SK-N-SH (cell line): ENCODE measurements around the gene MAPK9. TPM values are rescaled to one million over a fixed set of nuclear protein-coding genes. Genes with fewer than 3 reads are reported as not detected.
"Not testable (repeated sequence)": the region's sequence is repeated elsewhere in the genome, so short reads cannot be mapped to it uniquely, and the experiment has no call there.

ENCODE experiments used
- CTCF ChIA-PET: fragments of 300-600, 350-600 bp; formaldehyde crosslinking; extraction: SDS; loops from one replicate; lab custom pipeline; 2021; lab: Yijun Ruan, JAX
- POLR2A ChIA-PET: fragments of 350-600 bp; sonication (Branson Sonifier 250); formaldehyde crosslinking; extraction: SDS; loops from one replicate; lab custom pipeline; 2020; ENCODE audit warnings: antibody characterized with exemption, inconsistent platforms; lab: Yijun Ruan, JAX
- DNase-seq: peaks from one replicate; pipeline ENCODE4 v3.0.0; 2012
- H2AFZ ChIP-seq: fragments of 200-600 bp; sonication (generic); 2 replicates; pipeline ENCODE4 v1.8.1; 2016; ENCODE audit warnings: antibody characterized with exemption, mild to moderate bottlenecking, low read depth
- H3F3A ChIP-seq: fragments of 200-600 bp; sonication (generic); replicated peaks from 2 replicates; pipeline ENCODE3; 2016; ENCODE audit warnings: antibody characterized with exemption, mild to moderate bottlenecking; ENCODE audit not compliant: insufficient read depth
- H3K27ac ChIP-seq, 2 experiments: fragments of 200-500 bp in 1 of 2; fragments of 200-600 bp in 1 of 2; sonication (Bioruptor generic) in 1 of 2; sonication (generic), shearing (Covaris generic) in 1 of 2; 2 replicates each; pipeline versions ENCODE4 v1.5.1 to v1.6.1; 2014 to 2016; ENCODE audit warnings: low read depth in 2 of 2, inconsistent platforms in 1 of 2, low read length in 1 of 2, mild to moderate bottlenecking in 1 of 2, mixed read lengths in 1 of 2
- H3K27me3 ChIP-seq: fragments of 200-600 bp; sonication (generic), shearing (Covaris generic); 2 replicates; pipeline ENCODE4 v1.6.1; 2016; ENCODE audit warnings: mixed run types; ENCODE audit not compliant: insufficient read depth
- H3K36me3 ChIP-seq, 2 experiments: fragments of 200-500 bp in 1 of 2; fragments of 200-600 bp in 1 of 2; sonication (Bioruptor generic) in 1 of 2; sonication (generic) in 1 of 2; replicated peaks in 1 of 2; 2 replicates each; pipeline versions ENCODE3 to v1.5.1; 2014 to 2016; ENCODE audit warnings: low read length in 1 of 2, mild to moderate bottlenecking in 1 of 2; ENCODE audit not compliant: insufficient read depth in 2 of 2, control insufficient read depth in 1 of 2
- H3K4me1 ChIP-seq, 2 experiments: fragments of 200-500 bp in 1 of 2; fragments of 200-600 bp in 1 of 2; sonication (Bioruptor generic) in 1 of 2; sonication (generic), shearing (Covaris generic) in 1 of 2; 2 replicates each; pipeline versions ENCODE4 v1.5.1 to v1.6.1; 2014 to 2016; ENCODE audit warnings: low read depth in 1 of 2, low read length in 1 of 2, mixed run types in 1 of 2; ENCODE audit not compliant: insufficient read depth in 2 of 2, control insufficient read depth in 1 of 2
- H3K4me2 ChIP-seq: fragments of 200-600 bp; sonication (generic), shearing (Covaris generic); 2 replicates; pipeline ENCODE4 v1.6.1; 2017; ENCODE audit warnings: mixed run types
- H3K4me3 ChIP-seq, 2 experiments: fragments of 200-500 bp in 1 of 2; fragments of 200-600 bp in 1 of 2; sonication (Bioruptor generic) in 1 of 2; sonication (generic), shearing (Covaris generic) in 1 of 2; 2 replicates each; pipeline versions ENCODE4 v1.5.1 to v1.8.1; 2014 to 2016; ENCODE audit warnings: low read depth in 2 of 2, inconsistent platforms in 1 of 2, low read length in 1 of 2, mild to moderate bottlenecking in 1 of 2, mixed read lengths in 1 of 2, moderate library complexity in 1 of 2
- H3K79me2 ChIP-seq: fragments of 200-600 bp; sonication (generic); 2 replicates; pipeline ENCODE4 v1.8.1; 2017; ENCODE audit warnings: mild to moderate bottlenecking; ENCODE audit not compliant: insufficient read depth
- H3K9ac ChIP-seq: fragments of 200-600 bp; sonication (generic); 2 replicates; pipeline ENCODE4 v1.6.1; 2017; ENCODE audit warnings: mixed run types
- H3K9me2 ChIP-seq: fragments of 200-600 bp; sonication (generic); 2 replicates; pipeline ENCODE4 v1.6.1; 2017; ENCODE audit warnings: mixed run types
- H3K9me3 ChIP-seq: fragments of 200-600 bp; sonication (generic); 2 replicates; pipeline ENCODE4 v1.6.1; 2017; ENCODE audit warnings: mixed run types, mild to moderate bottlenecking, moderate library complexity
- H4K20me1 ChIP-seq: fragments of 200-600 bp; sonication (generic); 2 replicates; pipeline ENCODE4 v1.6.1; 2017; ENCODE audit warnings: mild to moderate bottlenecking, mixed run types; ENCODE audit not compliant: insufficient read depth
- ELF1 ChIP-seq: IDR thresholded peaks from 2 replicates; pipeline ENCODE4 v1.4.0; 2012
- EP300 ChIP-seq, 2 experiments: IDR thresholded peaks; 2 replicates each; pipeline versions ENCODE4 v1.4.0 to v1.6.1; 2012; ENCODE audit warnings: borderline replicate concordance in 1 of 2, low read depth in 1 of 2, low read length in 1 of 2
- EZH2phosphoT487 ChIP-seq: fragments of 200-600 bp; sonication (generic); IDR thresholded peaks from 2 replicates; pipeline ENCODE4 v1.6.1; 2017; ENCODE audit warnings: low read depth, mixed run types, mild to moderate bottlenecking, antibody characterized with exemption, moderate library complexity, borderline replicate concordance
- FOSL2 ChIP-seq: IDR thresholded peaks from 2 replicates; pipeline ENCODE4 v1.4.0; 2012; ENCODE audit warnings: low read depth, mild to moderate bottlenecking, moderate library complexity, borderline replicate concordance
- FOXM1 ChIP-seq: IDR thresholded peaks from 2 replicates; pipeline ENCODE4 v1.4.0; 2012; ENCODE audit warnings: low read depth, mild to moderate bottlenecking
- GATA2 ChIP-seq: sonication (generic); formaldehyde crosslinking; IDR thresholded peaks from 2 replicates; pipeline ENCODE4 v1.5.0; 2020; ENCODE audit warnings: mild to moderate bottlenecking, missing genetic modification reagents
- NFIC ChIP-seq: IDR thresholded peaks from 2 replicates; pipeline ENCODE4 v1.4.0; 2012; ENCODE audit warnings: borderline replicate concordance
- NRF1 ChIP-seq: IDR thresholded peaks from 2 replicates; pipeline ENCODE4 v1.6.1; 2012; ENCODE audit warnings: low read depth, mild to moderate bottlenecking, low read length
- POLR2AphosphoS5 ChIP-seq: IDR thresholded peaks from 2 replicates; pipeline ENCODE4 v1.6.1; 2012; ENCODE audit warnings: low read depth, low read length
- RAD21 ChIP-seq: IDR thresholded peaks from 2 replicates; pipeline ENCODE4 v1.6.1; 2012; ENCODE audit warnings: mild to moderate bottlenecking, low read length
- RFX5 ChIP-seq: IDR thresholded peaks from 2 replicates; pipeline ENCODE4 v1.6.1; 2012; ENCODE audit warnings: mild to moderate bottlenecking, improper control_type of control experiment, low read length
- RXRA ChIP-seq: IDR thresholded peaks from 2 replicates; pipeline ENCODE4 v1.4.0; 2012; ENCODE audit warnings: low read depth, mild to moderate bottlenecking, borderline replicate concordance
- TAF1 ChIP-seq: IDR thresholded peaks from 2 replicates; pipeline ENCODE4 v1.6.1; 2012; ENCODE audit warnings: low read depth, mild to moderate bottlenecking, low read length, moderate library complexity, borderline replicate concordance
- TEAD4 ChIP-seq: IDR thresholded peaks from 2 replicates; pipeline ENCODE4 v1.4.0; 2012; ENCODE audit warnings: mild to moderate bottlenecking, borderline replicate concordance; ENCODE audit not compliant: insufficient read depth
- YY1 ChIP-seq: IDR thresholded peaks from 2 replicates; pipeline ENCODE4 v1.4.0; 2012; ENCODE audit warnings: low read depth, mild to moderate bottlenecking
- WGBS: methylation state at CpG from one replicate; pipeline ENCODE4 v1.1.6; 2017; ENCODE audit warnings: low lambda C conversion rate; 5-methylcytosine and 5-hydroxymethylcytosine counted together
- polyA plus RNA-seq, 3 experiments: library from polyadenylated mRNA; depleted of rRNA; stranded (reverse); fragments of >200 nt; gene quantifications; 2 replicates each; pipeline ENCODE4 v1.2.3, GENCODE V29; 2012
- TF ChIP-seq, protein P1 (sequence below): fragments of 200-600 bp; sonication (generic); IDR thresholded peaks from 2 replicates; pipeline ENCODE4 v1.6.1; 2017; ENCODE audit warnings: antibody characterized with exemption, mild to moderate bottlenecking, moderate library complexity
- TF ChIP-seq, protein P2 (sequence below): IDR thresholded peaks from 2 replicates; pipeline ENCODE4 v1.4.0; 2012; ENCODE audit warnings: low read depth, borderline replicate concordance
- TF ChIP-seq, protein P3 (sequence below): fragments of 150-350 bp; IDR thresholded peaks from 2 replicates; pipeline ENCODE4 v1.6.1; 2017; ENCODE audit warnings: antibody characterized with exemption, low read length, low read depth, borderline replicate concordance

The MAPK9 gene
- polyA plus RNA-seq, 1 of the 3 experiments (the other 2 are of a cell fraction) = 23.9 TPM

DNA sequence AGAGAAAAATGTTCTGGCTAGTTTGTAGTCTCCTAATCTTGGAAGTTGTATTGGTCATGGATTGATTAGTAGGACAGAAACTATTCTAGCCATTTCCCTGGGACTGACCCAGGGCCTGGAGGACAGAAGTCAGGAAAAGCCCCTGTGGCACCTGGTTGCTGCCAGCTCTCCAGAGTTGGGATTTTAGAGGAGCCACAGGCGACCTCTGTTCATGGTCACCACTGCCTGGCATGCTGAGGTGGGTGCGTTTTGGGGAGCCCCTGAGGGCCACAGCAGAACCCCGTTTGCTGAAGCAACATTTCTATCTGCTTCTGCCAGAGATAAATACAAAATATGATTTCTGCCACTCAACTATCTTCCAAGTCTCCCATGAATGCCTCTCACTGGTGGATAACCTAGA, 7.6 kb upstream of the MAPK9 start:
- no peaks in the 10 kb centered on the region for H3F3A ChIP-seq

DNA sequence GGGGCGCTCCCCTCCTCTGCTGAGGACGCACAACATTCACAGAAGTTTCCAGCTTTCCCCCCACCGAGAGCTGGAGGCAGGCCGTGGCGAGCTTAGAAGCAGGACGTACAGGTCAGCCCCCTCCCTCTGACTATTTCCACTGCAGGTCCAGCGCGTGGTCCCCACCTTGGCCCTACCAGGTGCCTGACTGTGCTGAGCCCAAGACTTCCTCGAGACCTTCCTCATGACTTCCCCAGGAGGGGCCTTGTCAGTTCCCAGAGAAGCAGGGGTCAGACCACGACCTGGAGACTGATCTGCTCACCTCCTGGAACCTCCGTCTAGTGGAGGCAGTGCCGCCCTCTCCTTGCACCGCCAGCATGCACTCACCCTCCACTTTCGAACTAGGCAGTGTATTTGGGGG, 7.1 kb upstream of the MAPK9 start:
- H2AFZ ChIP-seq, DNase-seq, H4K20me1 ChIP-seq, H3K36me3 ChIP-seq, H3K27me3 ChIP-seq, H3K4me2 ChIP-seq, H3K4me3 ChIP-seq, H3F3A ChIP-seq, POLR2A ChIA-PET, H3K9me2 ChIP-seq, H3K27ac ChIP-seq, H3K9me3 ChIP-seq, H3K9ac ChIP-seq, H3K79me2 ChIP-seq, H3K4me1 ChIP-seq: not testable (repeated sequence)
- 75% methylated on average over 12 of the region's 14 CpGs for WGBS
- CTCF ChIA-PET = interaction anchor here (2.6 kb wide), 1 partner anchor 30 kb away, joined by 7 read pairs; no protein-coding TSS in a partner anchor

More for the DNA sequence above, 7.6 kb upstream of the MAPK9 start:
- ChIA-PET POLR2A (no interaction called here), CTCF (interaction anchor here (2.6 to 2.7 kb wide), 2 partner anchors 16 to 29 kb away, joined by 7 to 12 read pairs; no protein-coding TSS in a partner anchor)
- Histone ChIP-seq H4K20me1 (no peaks in the 10 kb centered on the region), H2AFZ (no peak overlapping the region), H3K9ac (no peak overlapping the region), H3K27ac (no peak overlapping the region), H3K9me3 (no peaks in the 10 kb centered on the region), H3K9me2 (no peaks in the 10 kb centered on the region), H3K4me3 (no peak overlapping the region), H3K79me2 (no peaks in the 10 kb centered on the region), H3K4me1 (peaks cover 0 to 7% of the 10 kb centered on the region in 2 experiments; a peak in 1 of 4 replicates), H3K36me3 (no peaks in the 10 kb centered on the region), H3K4me2 (no peak overlapping the region), H3K27me3 (no peaks in the 10 kb centered on the region)
- WGBS = 20% methylated on average over 3 of the region's 3 CpGs
- TF ChIP-seq FOXM1 = no peak
- TF ChIP-seq RXRA = no peak
- TF ChIP-seq EP300 (IDR thresholded peaks at IDR 0.05; ENCODE audit: borderline replicate concordance in 1 of 2, low read depth in 1 of 2, low read length in 1 of 2) = no peak
- no peak for TF ChIP-seq RAD21
- no peak for TF ChIP-seq ELF1
- TF ChIP-seq TAF1 = no peak
- TF ChIP-seq TEAD4 = no peak
- no peak for TF ChIP-seq RFX5
- TF ChIP-seq, protein P1, sequence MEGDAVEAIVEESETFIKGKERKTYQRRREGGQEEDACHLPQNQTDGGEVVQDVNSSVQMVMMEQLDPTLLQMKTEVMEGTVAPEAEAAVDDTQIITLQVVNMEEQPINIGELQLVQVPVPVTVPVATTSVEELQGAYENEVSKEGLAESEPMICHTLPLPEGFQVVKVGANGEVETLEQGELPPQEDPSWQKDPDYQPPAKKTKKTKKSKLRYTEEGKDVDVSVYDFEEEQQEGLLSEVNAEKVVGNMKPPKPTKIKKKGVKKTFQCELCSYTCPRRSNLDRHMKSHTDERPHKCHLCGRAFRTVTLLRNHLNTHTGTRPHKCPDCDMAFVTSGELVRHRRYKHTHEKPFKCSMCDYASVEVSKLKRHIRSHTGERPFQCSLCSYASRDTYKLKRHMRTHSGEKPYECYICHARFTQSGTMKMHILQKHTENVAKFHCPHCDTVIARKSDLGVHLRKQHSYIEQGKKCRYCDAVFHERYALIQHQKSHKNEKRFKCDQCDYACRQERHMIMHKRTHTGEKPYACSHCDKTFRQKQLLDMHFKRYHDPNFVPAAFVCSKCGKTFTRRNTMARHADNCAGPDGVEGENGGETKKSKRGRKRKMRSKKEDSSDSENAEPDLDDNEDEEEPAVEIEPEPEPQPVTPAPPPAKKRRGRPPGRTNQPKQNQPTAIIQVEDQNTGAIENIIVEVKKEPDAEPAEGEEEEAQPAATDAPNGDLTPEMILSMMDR = no peak
- TF ChIP-seq FOSL2 = no peak
- TF ChIP-seq, protein P2, sequence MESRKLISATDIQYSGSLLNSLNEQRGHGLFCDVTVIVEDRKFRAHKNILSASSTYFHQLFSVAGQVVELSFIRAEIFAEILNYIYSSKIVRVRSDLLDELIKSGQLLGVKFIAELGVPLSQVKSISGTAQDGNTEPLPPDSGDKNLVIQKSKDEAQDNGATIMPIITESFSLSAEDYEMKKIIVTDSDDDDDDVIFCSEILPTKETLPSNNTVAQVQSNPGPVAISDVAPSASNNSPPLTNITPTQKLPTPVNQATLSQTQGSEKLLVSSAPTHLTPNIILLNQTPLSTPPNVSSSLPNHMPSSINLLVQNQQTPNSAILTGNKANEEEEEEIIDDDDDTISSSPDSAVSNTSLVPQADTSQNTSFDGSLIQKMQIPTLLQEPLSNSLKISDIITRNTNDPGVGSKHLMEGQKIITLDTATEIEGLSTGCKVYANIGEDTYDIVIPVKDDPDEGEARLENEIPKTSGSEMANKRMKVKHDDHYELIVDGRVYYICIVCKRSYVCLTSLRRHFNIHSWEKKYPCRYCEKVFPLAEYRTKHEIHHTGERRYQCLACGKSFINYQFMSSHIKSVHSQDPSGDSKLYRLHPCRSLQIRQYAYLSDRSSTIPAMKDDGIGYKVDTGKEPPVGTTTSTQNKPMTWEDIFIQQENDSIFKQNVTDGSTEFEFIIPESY = no peak
- no peak for TF ChIP-seq GATA2 (CRISPR knock-in tag)
- TF ChIP-seq, protein P3, sequence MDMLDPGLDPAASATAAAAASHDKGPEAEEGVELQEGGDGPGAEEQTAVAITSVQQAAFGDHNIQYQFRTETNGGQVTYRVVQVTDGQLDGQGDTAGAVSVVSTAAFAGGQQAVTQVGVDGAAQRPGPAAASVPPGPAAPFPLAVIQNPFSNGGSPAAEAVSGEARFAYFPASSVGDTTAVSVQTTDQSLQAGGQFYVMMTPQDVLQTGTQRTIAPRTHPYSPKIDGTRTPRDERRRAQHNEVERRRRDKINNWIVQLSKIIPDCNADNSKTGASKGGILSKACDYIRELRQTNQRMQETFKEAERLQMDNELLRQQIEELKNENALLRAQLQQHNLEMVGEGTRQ = no peak
- TF ChIP-seq NFIC = no peak
- TF ChIP-seq POLR2AphosphoS5 = no peak
- TF ChIP-seq NRF1 = no peak
- no peak for TF ChIP-seq YY1
- TF ChIP-seq EZH2phosphoT487 = no peak
- DNase-seq = no peak
